GM18867 (cell line): ENCODE measurements around the gene KIF2A.

ENCODE experiments used
- ATAC-seq: cut with Tn5 transposase; IDR thresholded peaks from one replicate; pipeline ENCODE4 v1.9.1; 2021; ENCODE audit warnings: mild to moderate bottlenecking, moderate library complexity; ENCODE audit not compliant: unreplicated experiment

The KIF2A gene

DNA sequence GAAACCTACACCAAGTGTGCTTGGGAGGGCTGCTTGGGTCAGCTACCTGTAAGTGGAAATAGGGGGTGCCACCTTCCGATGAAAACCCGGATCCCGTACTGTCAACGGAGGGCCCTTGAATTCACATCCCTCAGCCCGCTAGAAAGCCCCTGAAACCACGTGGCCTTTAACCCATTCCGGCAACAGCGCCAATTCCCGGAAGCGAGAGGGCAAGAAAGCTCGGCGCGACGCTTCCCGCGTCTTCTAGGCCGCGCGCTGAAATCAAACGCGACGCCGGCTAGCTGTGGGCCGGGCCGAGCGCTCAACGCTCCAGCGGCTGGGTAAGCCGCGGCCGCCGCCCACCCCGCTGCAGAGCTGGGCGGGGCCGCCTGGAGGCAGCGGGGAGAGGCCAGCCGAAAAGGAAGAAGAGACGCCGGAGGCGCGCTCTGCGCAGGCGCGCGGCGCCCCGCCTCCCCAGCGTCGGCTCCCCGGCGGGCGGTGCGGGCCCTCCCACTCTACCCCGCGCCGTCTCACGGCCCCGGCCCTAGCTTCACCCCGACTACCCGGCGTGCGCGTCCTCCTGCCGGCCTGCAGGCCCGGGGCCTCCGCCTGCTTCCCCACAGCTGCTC lies at the start of gene KIF2A:
Gene KIF2A, plus strand, starts transcription at position 492 of the 608 bp plus-strand sequence. CDS start 267 bp downstream, outside the sequence.
- peak; percentile 91 for ATAC-seq

DNA sequence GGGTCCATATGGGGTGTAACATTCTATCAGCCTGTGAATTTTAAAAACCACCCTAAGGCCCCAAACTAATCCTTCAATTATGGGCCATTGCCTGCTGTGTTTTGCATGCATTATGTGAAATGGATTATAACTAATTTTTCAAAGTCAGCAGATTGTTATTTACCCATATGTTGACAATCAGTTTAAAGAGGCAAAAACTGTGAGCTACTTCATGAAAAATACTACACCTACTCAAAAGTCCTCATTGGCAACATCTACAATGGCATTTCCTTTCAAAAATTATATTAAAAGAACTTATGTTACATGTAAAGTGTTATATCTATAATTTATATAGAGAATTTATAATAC lies 49.0 kb upstream of the KIF2A start:
- no peak for ATAC-seq

DNA sequence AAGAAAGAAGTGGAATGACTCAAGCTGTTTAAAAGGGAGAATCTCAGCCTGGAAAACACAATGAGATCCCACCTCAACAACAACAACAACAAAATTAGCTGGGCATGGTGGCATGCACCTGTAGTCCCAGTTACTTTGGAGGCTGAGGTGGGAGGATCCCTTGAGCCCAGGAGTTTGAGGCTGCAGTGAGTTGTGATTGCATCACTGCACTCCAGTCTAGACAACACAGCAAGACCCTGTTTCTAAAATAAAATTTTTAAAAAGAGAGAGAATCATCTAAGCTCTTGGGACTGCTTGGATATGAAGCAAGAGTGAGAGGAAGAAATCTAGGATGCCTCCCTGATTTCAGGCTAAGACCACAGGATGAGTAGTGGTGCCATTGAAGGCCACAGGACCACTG lies 47.4 kb upstream of the KIF2A start:
- no peak for ATAC-seq

DNA sequence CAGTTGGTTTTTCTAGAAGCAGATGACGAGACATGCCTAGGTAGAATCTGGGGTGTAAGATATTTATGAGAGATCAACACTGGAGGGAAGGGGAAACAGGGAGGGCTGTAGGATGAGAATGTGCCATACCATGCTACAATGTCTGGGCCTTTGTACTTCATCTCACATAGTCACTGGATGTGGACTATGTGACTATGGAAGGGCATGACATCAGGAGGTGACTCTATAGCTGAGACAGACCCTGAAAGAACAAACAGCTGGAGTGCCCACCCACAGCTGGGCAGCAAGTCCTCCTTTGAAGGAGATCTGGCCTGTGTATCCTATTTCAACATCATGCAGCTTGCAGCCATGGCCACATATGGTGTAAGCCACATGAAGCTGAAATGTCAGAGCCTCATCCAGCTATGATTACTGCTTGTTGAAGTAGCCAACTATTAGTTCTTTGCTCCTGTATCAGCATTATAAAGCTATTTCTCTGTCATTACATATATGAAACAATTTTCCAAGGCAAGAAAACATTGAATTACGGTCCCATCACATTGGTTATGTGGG lies 46.2 kb upstream of the KIF2A start:
- no peak for ATAC-seq

DNA sequence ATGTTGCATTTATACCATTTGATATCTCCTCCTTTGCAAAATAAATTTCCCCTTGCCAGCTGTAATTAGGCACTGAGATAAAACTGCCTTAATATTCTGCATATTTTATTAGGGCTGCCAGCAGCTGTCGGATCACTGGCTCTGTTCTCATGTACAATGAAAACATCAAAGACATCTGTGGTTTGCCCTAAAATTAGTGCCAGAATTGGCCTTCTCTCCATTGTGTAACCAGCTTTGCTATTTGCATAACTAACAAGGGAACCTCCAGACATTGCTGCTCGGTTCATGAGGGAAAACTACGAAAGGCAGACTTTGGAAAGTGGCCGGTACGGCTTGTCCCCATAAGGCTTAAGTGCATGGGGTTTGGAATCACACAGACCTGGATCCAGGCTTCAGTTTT lies 45.5 kb upstream of the KIF2A start:
- no peak for ATAC-seq

DNA sequence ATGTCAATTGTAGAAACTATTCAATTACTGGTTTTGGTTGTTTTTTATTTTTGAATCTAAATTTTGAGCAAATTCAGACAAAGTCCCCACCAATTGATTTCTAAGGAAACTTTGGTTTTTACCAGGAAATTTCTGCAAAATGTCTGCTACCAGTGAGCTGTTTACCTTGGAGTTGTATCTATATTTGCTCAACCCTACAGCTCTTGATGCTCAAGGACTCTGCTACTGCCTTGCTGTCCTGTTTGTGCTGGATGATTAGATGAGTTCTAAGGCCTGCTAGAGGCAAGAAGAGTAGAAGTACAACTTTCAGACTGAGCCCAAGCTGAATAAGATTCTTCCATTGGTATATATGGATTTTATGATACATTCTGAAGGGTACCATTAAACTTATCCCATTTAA lies 42.6 kb upstream of the KIF2A start:
- no peak for ATAC-seq

DNA sequence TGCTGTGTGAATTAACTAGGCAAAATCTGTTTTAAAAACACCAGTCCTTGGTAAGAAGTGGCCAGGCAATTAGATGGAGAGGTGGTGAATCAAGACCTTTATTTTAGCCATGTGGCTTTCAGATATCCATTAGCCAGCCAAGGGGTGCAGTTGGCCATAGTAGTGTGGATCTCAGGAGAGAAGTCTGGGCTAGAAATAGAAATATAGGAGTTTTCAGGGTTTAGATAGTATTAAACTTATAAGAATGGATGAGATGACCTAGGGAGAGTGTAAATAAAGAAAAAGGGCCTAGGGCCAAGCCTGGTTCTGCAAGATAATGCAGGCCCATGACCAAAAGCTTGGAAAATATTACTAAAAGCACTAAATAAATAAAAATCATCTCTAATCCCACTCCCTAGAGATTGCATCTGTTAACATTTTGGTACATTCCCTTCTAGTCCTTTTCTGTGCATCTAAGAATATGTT lies 40.3 kb upstream of the KIF2A start:
- no peak for ATAC-seq

DNA sequence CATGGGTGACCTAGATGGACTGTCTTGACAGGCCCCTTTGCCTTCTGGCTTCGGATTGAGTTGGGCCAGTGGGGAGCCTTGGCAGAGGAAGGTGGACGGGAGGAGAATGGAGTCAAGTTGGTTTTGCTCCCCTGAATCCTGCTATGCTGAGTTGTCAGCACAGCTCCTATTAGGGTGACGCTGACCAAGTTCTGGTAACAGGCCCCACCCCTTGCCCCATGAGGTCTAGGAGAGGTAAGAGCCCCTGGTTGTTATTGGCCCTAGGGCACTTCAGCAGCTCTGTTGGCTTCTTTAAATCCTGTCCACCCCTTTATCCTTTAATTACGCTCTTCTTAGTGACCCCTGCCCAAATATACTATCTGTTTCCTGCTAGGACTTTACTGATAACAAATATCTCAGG lies 39.4 kb upstream of the KIF2A start:
- ATAC-seq, result no peak

DNA sequence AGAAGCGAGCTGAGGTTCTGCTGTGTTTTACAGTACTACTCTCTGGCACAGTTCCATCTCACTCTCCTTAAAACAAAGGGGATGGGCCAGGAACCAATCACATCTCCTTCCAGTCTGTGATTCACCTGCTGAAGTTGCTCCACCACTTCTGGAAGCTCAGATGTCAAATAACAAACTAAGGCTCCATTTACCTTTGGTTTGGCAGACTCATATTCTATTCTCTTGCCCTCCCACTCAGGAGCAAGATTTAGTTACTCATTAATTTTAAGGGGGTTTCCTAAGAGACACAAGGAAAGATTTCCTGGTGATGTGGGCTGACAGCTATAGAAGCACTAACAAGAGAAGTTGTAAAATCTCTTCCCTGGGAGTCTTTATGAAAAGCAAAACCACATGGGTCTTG lies 37.8 kb upstream of the KIF2A start:
- ATAC-seq, result no peak

DNA sequence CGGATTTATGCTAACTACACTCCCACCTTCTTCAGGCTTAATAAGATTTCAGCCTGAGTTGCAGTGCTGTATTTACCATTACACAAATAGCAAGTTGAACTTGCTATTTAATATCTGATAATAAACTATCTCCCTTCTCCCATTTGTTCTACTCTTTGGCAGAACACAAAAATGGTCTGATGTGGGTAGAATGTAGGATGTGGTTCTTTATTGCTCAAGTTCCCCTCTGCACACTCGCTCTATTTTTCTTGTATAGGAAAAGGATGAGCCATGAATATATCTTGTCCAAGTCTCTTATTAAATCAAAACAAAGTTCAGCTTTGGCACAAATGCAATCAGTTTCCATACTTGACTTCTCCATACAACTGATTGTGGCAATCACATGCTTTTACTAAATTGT lies 37.2 kb upstream of the KIF2A start:
- ATAC-seq, result no peak

DNA sequence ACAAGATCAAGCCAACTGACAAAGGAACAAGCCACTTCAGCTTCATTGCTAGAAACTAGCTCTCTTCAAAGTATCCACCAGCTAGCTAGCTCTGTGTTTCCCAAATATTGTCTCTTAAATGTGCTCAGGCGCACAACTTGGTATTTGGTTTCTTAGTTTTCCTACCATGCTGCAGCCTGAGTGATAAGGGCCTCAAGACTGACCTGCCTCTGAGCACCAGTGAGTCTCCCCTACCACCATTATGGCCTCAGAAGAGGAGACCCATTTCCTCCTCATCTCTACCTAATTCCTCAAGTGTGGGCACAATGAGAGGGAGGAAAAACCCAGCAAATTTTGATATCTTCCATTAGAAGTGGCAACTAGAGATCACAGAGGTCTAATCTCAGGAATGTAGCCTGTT lies 34.6 kb upstream of the KIF2A start:
- no peak for ATAC-seq

DNA sequence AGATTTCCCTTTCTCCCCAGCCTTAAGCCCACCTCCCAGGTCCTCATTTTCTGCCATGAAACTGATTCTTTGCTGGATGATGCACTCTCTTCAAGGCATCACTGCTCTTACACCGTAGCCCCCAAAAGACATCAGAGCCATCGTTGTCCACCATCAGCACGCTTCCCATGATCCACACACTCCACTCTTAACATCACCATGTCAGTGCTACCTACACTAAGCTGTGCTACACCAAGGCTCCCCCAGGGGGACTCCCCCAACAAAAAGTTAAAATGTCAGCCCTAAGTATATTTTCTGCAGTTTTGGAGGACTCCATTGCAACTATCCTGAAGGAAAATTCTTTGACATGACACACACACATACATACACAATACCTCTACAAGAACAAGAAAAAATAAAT lies 34.1 kb upstream of the KIF2A start:
- ATAC-seq, result no peak

DNA sequence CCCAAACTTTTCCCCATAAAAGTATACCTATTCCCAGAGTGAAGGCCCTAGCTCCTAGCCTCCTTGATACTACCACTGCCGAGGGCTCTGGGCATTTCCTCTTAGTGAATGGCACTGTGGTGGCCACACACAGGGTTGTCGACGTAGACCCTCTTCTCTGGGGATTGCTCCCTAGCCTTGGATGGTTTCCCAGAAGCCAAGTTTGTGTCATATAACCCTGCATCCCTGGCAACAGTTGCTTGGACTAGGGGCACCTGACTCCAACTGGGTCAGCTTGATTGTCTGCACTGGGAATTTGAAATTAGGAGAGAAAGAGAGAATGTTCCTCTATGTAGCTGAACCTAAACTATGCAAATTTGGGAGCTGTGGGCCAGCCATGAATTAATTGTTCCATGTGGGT lies 32.3 kb upstream of the KIF2A start:
- ATAC-seq, result no peak

DNA sequence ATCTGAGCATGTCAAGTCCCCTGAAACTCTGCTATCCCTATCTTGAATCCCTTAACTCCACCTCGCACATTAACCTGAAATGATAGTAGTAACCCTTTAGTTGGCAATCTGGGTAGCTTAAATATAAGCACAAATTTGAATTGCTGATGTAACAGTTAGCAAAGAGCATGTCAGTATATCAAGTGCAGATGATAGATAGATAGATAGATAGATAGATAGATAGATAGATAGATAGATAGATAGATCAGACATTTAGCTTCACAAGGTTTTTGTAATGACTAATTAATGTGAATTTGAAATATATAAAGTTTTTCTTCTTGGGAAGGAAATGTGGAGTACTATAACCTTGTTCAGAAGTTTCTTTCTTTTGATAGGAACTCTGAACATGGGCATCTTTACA lies 30.4 kb upstream of the KIF2A start:
- ATAC-seq, result no peak

DNA sequence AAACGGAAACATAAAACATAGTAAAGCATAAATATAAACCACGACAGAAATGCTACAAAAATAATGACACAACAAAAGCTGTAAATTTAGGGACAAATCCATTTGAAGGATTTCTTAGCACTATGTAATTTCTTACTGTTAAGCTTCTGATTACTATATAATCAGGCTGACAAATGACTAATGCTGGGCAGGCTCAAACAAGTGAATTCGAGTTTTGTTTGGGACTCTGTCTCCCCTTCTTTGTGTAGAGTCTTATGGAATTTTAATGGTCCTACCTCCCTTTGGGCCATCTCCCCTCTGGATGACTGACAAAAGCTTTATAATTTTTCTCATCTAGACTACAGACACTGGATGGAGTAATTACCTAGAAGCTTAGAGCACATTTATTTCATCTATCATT lies 24.6 kb upstream of the KIF2A start:
- ATAC-seq, result no peak

DNA sequence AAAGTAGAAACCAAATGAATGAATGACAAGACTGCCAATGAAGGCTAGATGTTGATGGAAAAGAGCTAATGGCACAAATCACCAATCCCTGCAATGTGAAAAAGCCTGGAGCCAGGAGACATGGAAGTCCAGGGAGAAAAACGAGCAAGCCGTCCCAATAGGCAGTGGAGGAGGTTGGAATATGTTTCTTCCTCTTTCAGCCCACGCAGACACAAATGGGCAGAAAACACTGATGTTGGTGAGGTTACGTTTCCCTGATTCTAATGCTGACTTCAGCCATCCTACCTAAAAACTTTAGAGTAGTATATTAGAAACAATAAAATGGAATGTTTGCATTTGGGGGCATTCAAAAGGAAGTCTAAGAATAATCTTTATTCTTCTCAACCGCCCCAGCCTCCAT lies 23.9 kb upstream of the KIF2A start:
- no peak for ATAC-seq

DNA sequence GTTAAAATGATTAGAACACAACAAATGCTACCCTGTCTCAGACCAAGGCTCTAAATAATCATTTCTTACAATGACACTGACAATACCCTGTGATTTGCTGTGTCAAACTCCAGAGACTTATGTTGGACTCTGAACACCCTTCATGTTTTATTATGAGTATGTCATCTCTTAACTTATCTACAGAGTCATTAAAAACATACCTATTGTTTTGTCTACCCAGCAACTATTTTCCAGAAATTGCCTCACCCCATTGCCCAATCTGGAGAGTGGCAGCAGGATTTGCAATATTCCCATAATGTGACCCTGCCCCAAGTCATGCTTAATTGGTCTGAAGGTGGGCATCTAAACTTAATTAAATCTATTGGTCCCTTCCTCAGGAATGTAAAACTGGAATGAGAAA lies 23.0 kb upstream of the KIF2A start:
- no peak for ATAC-seq

DNA sequence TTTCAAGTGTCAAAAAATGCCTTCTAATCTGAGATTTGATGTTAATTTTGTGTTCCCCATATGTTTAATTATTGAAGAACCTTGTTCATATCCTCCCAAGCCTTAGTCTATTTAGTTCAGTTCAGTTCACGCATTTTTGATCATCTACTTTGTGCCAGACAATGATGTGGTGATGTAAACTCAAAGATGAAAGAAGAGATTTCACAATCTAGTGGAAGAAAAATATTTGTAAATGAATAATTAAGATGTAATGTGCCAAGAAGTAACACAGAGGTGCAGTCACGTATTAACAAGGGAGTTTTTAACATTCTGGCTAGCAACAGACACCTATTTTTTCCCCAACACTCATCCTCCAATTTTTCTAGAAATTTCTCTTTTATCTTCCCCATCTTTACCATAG lies 22.1 kb upstream of the KIF2A start:
- no peak for ATAC-seq

DNA sequence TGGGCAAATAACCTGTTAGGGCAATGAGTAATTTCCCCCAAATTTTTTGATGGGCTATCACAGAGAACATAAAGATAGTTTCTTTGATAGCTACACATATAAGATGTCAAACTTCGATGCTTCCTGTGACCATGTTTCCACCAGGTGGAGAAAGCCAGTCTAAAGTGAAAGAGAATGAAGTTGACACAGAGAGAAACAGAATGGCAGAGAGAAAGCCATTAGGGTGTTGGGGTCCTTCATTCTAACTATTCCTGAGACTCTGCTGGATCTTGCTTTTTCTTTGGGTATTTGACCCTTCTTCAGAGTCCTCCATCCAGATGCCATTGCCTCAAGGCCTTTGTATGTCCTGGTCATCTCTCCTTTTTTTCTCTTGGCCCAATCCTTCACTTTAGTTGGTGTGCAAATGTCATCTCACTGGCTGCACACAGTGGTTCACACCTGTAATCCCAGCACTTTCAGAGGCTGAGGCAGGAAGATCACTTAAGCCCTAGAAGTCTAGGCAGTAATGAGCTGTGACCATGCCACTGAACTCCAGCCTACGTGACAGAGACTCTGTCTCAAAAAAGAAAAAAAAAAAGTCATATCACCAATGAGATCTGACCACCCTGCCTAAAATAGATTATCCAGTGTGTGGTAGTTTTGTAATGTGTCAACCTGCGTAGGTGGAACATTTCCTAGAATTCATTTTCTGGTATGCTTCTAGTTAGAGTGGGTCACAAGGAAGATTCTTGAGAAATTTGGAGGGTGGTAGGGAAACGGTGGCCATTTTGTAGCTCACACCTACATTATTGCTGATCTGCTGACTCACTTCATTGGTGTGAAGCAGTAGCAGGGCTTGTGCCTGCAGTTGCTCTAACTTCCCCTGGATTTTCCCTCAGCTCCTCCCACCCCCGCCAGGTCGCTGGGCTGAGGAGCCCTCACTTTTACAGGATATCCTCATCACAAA lies 20.8 kb upstream of the KIF2A start:
- ATAC-seq, result peak; percentile 72

DNA sequence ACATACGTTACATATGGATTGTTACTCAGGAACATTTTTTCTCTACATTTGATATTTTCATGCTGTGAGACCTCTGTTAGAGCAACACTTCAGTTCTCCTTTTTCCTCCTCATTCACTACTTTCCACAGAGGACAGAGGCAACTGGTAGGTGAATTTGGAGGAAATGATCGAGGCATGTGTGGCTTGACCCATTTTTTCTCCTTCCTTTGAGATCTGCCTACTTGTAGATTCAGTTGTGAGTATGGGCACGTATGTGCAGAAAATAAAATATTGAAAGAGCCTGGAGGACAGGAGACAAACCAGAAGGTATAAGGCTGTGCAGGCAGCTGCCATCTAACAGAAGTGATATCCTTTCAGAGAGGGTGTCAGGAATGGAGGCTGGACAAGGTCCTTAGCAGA lies 19.2 kb upstream of the KIF2A start:
- ATAC-seq, result no peak

DNA sequence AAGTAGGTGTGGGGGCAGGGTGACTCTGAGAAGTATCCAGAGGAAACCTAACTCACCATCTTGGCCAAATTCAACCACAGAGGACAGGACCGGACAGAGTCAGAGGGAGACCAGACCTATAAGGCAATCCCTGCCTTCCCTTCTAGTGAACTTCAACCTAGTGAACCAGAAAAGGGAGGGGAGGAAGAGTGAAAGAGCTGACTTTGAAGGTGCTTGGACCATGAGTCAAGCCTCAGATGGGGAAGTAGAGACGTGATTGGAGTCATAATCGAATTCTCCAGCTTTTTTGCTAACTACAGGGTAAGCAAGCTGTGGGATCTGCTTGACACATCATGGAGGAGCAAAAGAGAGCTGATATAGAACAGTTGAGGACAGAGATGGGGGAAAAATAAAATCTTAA lies 18.8 kb upstream of the KIF2A start:
- ATAC-seq, result no peak

DNA sequence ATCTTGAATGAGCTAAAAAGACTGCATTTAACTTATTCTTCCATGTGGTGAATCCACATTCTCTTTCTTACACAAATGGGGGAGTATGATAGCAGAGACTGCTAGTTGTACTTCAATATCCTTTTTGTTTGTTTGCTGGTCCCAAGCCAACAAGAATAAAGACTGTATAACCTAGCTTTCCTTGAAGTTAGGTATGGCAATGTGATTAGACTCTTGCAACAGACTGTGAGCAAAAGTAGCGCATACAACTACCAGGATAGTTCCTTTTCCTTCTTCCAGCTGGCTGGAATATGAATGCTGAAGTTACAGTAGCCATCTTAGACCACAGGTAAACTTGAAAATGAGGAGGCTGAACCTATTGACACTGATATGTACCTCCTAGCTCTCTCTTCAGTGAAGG lies 17.9 kb upstream of the KIF2A start:
- ATAC-seq, result no peak
